ENCODE data around the gene OR6S1.

DNA sequence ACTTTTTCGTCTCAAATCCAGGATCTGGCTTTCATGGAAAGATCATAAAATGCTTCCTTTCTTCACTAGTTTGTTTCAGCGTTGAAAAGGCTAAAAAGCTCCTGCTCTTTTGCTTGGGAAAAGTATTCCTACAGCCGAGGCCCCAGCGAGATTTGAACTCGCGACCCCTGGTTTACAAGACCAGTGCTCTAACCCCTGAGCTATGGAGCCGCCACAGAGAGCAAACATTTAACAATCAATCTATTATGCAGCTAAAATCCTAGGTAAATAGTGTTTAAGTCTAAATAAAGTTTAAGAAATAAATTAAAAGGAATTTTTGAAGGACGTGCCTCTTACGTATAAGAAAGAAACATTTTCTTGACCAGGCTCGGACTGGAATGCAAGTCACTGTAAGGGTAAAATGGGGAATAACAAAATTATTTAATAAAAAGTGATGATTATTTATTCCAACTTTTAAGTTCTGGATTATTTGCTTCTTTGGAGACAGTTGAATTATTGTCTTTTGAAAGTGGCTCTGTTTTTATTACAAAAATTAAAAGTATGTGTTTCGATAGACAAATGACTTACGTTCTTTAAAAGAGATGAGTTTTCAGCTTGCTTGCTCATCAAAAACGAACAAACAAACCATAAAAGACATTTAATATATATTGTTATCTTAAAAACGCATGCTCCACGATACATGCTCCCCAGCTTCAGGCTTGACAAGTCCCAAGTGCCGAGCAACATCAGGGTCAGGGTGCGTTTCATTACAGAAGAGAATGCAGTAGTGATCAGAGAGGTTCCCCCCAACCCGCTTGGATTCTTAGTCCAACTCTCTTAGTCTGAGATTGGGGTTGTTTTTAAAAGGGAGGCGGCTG lies 10.2 kb downstream of the OR6S1 start:
- TF ChIP-seq, protein P1, sequence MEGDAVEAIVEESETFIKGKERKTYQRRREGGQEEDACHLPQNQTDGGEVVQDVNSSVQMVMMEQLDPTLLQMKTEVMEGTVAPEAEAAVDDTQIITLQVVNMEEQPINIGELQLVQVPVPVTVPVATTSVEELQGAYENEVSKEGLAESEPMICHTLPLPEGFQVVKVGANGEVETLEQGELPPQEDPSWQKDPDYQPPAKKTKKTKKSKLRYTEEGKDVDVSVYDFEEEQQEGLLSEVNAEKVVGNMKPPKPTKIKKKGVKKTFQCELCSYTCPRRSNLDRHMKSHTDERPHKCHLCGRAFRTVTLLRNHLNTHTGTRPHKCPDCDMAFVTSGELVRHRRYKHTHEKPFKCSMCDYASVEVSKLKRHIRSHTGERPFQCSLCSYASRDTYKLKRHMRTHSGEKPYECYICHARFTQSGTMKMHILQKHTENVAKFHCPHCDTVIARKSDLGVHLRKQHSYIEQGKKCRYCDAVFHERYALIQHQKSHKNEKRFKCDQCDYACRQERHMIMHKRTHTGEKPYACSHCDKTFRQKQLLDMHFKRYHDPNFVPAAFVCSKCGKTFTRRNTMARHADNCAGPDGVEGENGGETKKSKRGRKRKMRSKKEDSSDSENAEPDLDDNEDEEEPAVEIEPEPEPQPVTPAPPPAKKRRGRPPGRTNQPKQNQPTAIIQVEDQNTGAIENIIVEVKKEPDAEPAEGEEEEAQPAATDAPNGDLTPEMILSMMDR (IDR thresholded peaks at IDR 0.05; ENCODE audit: low read depth, low read length, missing input control), result no peak
- no peak for TF ChIP-seq TAF1 (conservative IDR thresholded peaks at IDR 0.05)
- TF ChIP-seq SP1 (IDR thresholded peaks at IDR 0.05), result no peak
- TF ChIP-seq, protein P2, sequence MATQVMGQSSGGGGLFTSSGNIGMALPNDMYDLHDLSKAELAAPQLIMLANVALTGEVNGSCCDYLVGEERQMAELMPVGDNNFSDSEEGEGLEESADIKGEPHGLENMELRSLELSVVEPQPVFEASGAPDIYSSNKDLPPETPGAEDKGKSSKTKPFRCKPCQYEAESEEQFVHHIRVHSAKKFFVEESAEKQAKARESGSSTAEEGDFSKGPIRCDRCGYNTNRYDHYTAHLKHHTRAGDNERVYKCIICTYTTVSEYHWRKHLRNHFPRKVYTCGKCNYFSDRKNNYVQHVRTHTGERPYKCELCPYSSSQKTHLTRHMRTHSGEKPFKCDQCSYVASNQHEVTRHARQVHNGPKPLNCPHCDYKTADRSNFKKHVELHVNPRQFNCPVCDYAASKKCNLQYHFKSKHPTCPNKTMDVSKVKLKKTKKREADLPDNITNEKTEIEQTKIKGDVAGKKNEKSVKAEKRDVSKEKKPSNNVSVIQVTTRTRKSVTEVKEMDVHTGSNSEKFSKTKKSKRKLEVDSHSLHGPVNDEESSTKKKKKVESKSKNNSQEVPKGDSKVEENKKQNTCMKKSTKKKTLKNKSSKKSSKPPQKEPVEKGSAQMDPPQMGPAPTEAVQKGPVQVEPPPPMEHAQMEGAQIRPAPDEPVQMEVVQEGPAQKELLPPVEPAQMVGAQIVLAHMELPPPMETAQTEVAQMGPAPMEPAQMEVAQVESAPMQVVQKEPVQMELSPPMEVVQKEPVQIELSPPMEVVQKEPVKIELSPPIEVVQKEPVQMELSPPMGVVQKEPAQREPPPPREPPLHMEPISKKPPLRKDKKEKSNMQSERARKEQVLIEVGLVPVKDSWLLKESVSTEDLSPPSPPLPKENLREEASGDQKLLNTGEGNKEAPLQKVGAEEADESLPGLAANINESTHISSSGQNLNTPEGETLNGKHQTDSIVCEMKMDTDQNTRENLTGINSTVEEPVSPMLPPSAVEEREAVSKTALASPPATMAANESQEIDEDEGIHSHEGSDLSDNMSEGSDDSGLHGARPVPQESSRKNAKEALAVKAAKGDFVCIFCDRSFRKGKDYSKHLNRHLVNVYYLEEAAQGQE (IDR thresholded peaks at IDR 0.05), result no peak
- no peak for TF ChIP-seq GABPA (IDR thresholded peaks at IDR 0.05 in 1 of 2, conservative IDR thresholded peaks at IDR 0.05 in 1 of 2)
- TF ChIP-seq, protein P3, sequence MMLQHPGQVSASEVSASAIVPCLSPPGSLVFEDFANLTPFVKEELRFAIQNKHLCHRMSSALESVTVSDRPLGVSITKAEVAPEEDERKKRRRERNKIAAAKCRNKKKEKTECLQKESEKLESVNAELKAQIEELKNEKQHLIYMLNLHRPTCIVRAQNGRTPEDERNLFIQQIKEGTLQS (IDR thresholded peaks at IDR 0.05), result peak; percentile 97
- TF ChIP-seq, protein P4, sequence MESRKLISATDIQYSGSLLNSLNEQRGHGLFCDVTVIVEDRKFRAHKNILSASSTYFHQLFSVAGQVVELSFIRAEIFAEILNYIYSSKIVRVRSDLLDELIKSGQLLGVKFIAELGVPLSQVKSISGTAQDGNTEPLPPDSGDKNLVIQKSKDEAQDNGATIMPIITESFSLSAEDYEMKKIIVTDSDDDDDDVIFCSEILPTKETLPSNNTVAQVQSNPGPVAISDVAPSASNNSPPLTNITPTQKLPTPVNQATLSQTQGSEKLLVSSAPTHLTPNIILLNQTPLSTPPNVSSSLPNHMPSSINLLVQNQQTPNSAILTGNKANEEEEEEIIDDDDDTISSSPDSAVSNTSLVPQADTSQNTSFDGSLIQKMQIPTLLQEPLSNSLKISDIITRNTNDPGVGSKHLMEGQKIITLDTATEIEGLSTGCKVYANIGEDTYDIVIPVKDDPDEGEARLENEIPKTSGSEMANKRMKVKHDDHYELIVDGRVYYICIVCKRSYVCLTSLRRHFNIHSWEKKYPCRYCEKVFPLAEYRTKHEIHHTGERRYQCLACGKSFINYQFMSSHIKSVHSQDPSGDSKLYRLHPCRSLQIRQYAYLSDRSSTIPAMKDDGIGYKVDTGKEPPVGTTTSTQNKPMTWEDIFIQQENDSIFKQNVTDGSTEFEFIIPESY (IDR thresholded peaks at IDR 0.05), result no peak
- peak in 1 of 2 donors; percentile 8 for TF ChIP-seq RXRA (IDR thresholded peaks at IDR 0.05)
